ENCODE results near the gene OR6K2. TPM values are rescaled to one million over a fixed set of nuclear protein-coding genes. Genes with fewer than 3 reads are reported as not detected.

The OR6K2 gene
- total RNA-seq, 1 donor from 2014 or later: not detected

- DNase-seq: no peak
Measured at GRCh38 chr1:158685085-158685484, 15.4 kb downstream of the OR6K2 start.

- DNase-seq: no peak
Measured at GRCh38 chr1:158681606-158682005, 18.8 kb downstream of the OR6K2 start.

GRCh38 chr1:158679289-158679688 is 21.2 kb downstream of the OR6K2 start:
- no peak for DNase-seq

- DNase-seq: no peak
Measured at GRCh38 chr1:158675563-158676323, 24.7 kb downstream of the OR6K2 start.

- DNase-seq: no peak
Measured at GRCh38 chr1:158674302-158674701, 26.1 kb downstream of the OR6K2 start.

GRCh38 chr1:158666037-158666436 is 34.4 kb downstream of the OR6K2 start:
- no peak for DNase-seq

- no peak for DNase-seq
Measured at GRCh38 chr1:158654571-158654970, 45.9 kb downstream of the OR6K2 start.

GRCh38 chr1:158654086-158654485 is 46.4 kb downstream of the OR6K2 start:
- DNase-seq: no peak

- no peak for DNase-seq
Measured at GRCh38 chr1:158652721-158653334, 47.6 kb downstream of the OR6K2 start.

Other genes with a start within 250 kb of the OR6K2 start
- not detected for gene OR10K1, start 238.8 kb downstream of the OR6K2 start, total RNA-seq
- gene OR10R2, start 228.4 kb downstream of the OR6K2 start, total RNA-seq: not detected
- gene OR6Y1, start 146.2 kb downstream of the OR6K2 start, total RNA-seq: not detected
- not detected for gene OR6P1, start 130.1 kb downstream of the OR6K2 start, total RNA-seq
- not detected for gene OR10X1, start 120.8 kb downstream of the OR6K2 start, total RNA-seq
- not detected for gene OR10Z1, start 95.4 kb downstream of the OR6K2 start, total RNA-seq
- 10.6 TPM for gene SPTA1, start 13.9 kb downstream of the OR6K2 start, total RNA-seq
- not detected for gene OR6K3, start 20.1 kb upstream of the OR6K2 start, total RNA-seq
- not detected for gene OR6K6, start 54.1 kb upstream of the OR6K2 start, total RNA-seq
- not detected for gene OR6N1, start 71.5 kb upstream of the OR6K2 start, total RNA-seq
- gene OR6N2, start 80.6 kb upstream of the OR6K2 start, total RNA-seq: not detected
- 26.3 TPM for gene MNDA, start 130.7 kb upstream of the OR6K2 start, total RNA-seq
- 0.20 TPM for gene PYHIN1, start 230.9 kb upstream of the OR6K2 start, total RNA-seq

Measured in skin of body (tissue), 2 donors.